Breast epithelium (tissue), 4 donors: Measurements from ENCODE around the gene NT5DC2. TPM values are rescaled to one million over a fixed set of nuclear protein-coding genes. Genes with fewer than 3 reads are reported as not detected.

ENCODE experiments used
- DNase-seq, 2 donors: peaks; one replicate each; pipeline ENCODE4 v3.0.0-alpha.2; 2019; ENCODE audit warnings: low spot score in 2 of 2
- H3K27ac ChIP-seq, 2 donors: fragments of 200-600 bp; sonication (generic) in 1 of 2; one replicate each; pipeline ENCODE4 v1.5.1; 2016 to 2019; ENCODE audit warnings: mild to moderate bottlenecking in 1 of 2
- H3K27me3 ChIP-seq, 2 donors: fragments of 200-600 bp; sonication (generic) in 1 of 2; one replicate each; pipeline versions ENCODE4 v1.5.1 to v1.6.0; 2017 to 2019; ENCODE audit warnings: control low read depth in 1 of 2, mild to moderate bottlenecking in 1 of 2
- H3K36me3 ChIP-seq: fragments of 200-600 bp; one replicate; pipeline ENCODE4 v1.5.1; 2019
- H3K4me1 ChIP-seq, 2 donors: fragments of 200-600 bp; sonication (generic); one replicate each; pipeline ENCODE4 v1.5.1; 2016 to 2019; ENCODE audit warnings: control low read depth in 1 of 2
- H3K4me3 ChIP-seq, 3 donors: fragments of 200-600 bp; sonication (generic); 1 replicate in 2 of 3; 2 replicates in 1 of 3; pipeline ENCODE4 v1.5.1; 2016 to 2019; ENCODE audit warnings: mild to moderate bottlenecking in 3 of 3, moderate library complexity in 2 of 3
- H3K9me3 ChIP-seq, 2 donors: fragments of 200-600 bp; sonication (generic) in 1 of 2; one replicate each; pipeline ENCODE4 v1.5.1; 2016 to 2019; ENCODE audit warnings: control low read depth in 1 of 2
- CTCF ChIP-seq, 3 donors: fragments of 450-650 bp; IDR thresholded peaks; one replicate each; pipeline ENCODE4 v1.5.1; 2016 to 2017; ENCODE audit warnings: antibody characterized with exemption in 3 of 3, mild to moderate bottlenecking in 3 of 3, moderate library complexity in 3 of 3
- POLR2A ChIP-seq: fragments of 450-650 bp; IDR thresholded peaks from one replicate; pipeline ENCODE4 v1.6.1; 2016; ENCODE audit warnings: antibody characterized with exemption, mild to moderate bottlenecking, moderate library complexity
- POLR2AphosphoS5 ChIP-seq, 3 donors: sonication (generic); formaldehyde crosslinking; IDR thresholded peaks; one replicate each; pipeline ENCODE4 v1.6.1; 2017; ENCODE audit warnings: antibody characterized with exemption in 3 of 3
- intact Hi-C: fragments of 100-400 bp; cut with DNase I; formaldehyde crosslinking; loops from one replicate; pipeline ENCODE4 v1.15.1; 2023; ENCODE audit warnings: low total_unique reads
- total RNA-seq, 3 donors: library from RNA; depleted of rRNA; stranded (reverse); fragments of >200 nt; gene quantifications; one replicate each; pipeline ENCODE4 v1.1.0, GENCODE V29; 2016

Gene NT5DC2
- total RNA-seq, 3 donors from 2014 or later: 26.5 to 35.7 (median 28.6) TPM

GRCh38 chr3:52477076-52477795 lies 56.4 kb downstream of the NT5DC2 start:
- H3K27me3 ChIP-seq: no peaks in the 10 kb centered on the region

More at GRCh38 chr3:52477076-52477795, 56.4 kb downstream of the NT5DC2 start:
- H3K36me3 ChIP-seq: peaks cover 27% of the 10 kb centered on the region
- intact Hi-C loops: loop anchor here (10.0 kb wide), 1 partner anchor 58 kb away; the partner anchor contains the start of genes NT5DC2 and UQCC5
- DNase-seq: no peak
- TF ChIP-seq CTCF (IDR thresholded peaks at IDR 0.05): no peak
- TF ChIP-seq POLR2AphosphoS5 (IDR thresholded peaks at IDR 0.05): no peak
- no peak for TF ChIP-seq POLR2A
- no peak overlapping the region for H3K27ac ChIP-seq
- H3K4me3 ChIP-seq: no peak overlapping the region
- no peaks in the 10 kb centered on the region for H3K4me1 ChIP-seq
- no peaks in the 10 kb centered on the region for H3K9me3 ChIP-seq

Other genes starting within 250 kb of the NT5DC2 start
- gene GLYCTK, start 246.0 kb downstream of the NT5DC2 start, total RNA-seq: 10 to 100 TPM in 1 of 3 donors, 1 to 10 TPM in 2; 7.3 to 17.8 (median 9.5) TPM
- 10 to 100 TPM in 2 of 3 donors, 1 to 10 TPM in 1; 7.5 to 11.5 (median 10.8) TPM for gene DNAH1, start 217.5 kb downstream of the NT5DC2 start, total RNA-seq
- gene BAP1, start 123.8 kb downstream of the NT5DC2 start, total RNA-seq: 10 to 100 TPM; 51.8 to 78.1 (median 65.5) TPM
- gene PHF7, start 123.2 kb downstream of the NT5DC2 start, total RNA-seq: 10 to 100 TPM; 11.8 to 18.1 (median 12.4) TPM
- gene SEMA3G, start 88.8 kb downstream of the NT5DC2 start, total RNA-seq: 100 to 1,000 TPM in 1 of 3 donors, 10 to 100 TPM in 2; 12.3 to 255 (median 70.1) TPM
- 1 to 10 TPM in 2 of 3 donors, not detected in 1; 3.7 to 4.2 TPM for gene TNNC1, start 79.8 kb downstream of the NT5DC2 start, total RNA-seq
- gene NISCH, start 78.3 kb downstream of the NT5DC2 start, total RNA-seq: 100 to 1,000 TPM in 2 of 3 donors, 10 to 100 TPM in 1; 67.7 to 119 (median 108) TPM
- 100 to 1,000 TPM in 1 of 3 donors, 10 to 100 TPM in 2; 47.7 to 149 (median 55.4) TPM for gene STAB1, start 38.5 kb downstream of the NT5DC2 start, total RNA-seq
- 10 to 100 TPM in 1 of 3 donors, 1 to 10 TPM in 2; 1.3 to 14.1 (median 1.8) TPM for gene UQCC5, start 2.7 kb upstream of the NT5DC2 start, total RNA-seq
- 10 to 100 TPM; 81.0 to 98.7 (median 98.6) TPM for gene PBRM1, start 152.1 kb upstream of the NT5DC2 start, total RNA-seq
- 100 to 1,000 TPM in 2 of 3 donors, 10 to 100 TPM in 1; 57.3 to 137 (median 126) TPM for gene GNL3, start 152.2 kb upstream of the NT5DC2 start, total RNA-seq
- gene GLT8D1, start 171.9 kb upstream of the NT5DC2 start, total RNA-seq: 10 to 100 TPM; 44.5 to 65.7 (median 56.4) TPM
- 10 to 100 TPM; 77.1 to 90.2 (median 86.5) TPM for gene SPCS1, start 172.2 kb upstream of the NT5DC2 start, total RNA-seq
- gene NEK4, start 237.1 kb upstream of the NT5DC2 start, total RNA-seq: 10 to 100 TPM; 16.5 to 32.4 (median 30.0) TPM
- under 1 TPM in 2 of 3 donors, not detected in 1; 0.32 to 0.33 TPM for gene ITIH1, start 243.7 kb upstream of the NT5DC2 start, total RNA-seq